Large intestine (tissue), 3 donors: Measurements from ENCODE around the gene CD2AP. TPM values are rescaled to one million over a fixed set of nuclear protein-coding genes. Genes with fewer than 3 reads are reported as not detected.
"Not testable (repeated sequence)": the region's sequence is repeated elsewhere in the genome, so short reads cannot be mapped to it uniquely, and the experiment has no call there.

ENCODE experiments used
- DNase-seq, 2 donors: peaks; one replicate each; pipeline versions ENCODE4 v3.0.0 to v3.0.0-alpha.2; 2013
- H3K27ac ChIP-seq: one replicate; pipeline ENCODE4 v1.5.1; 2013; ENCODE audit warnings: low read length
- H3K27me3 ChIP-seq: 2 replicates; pipeline ENCODE4 v1.6.1; 2013; ENCODE audit warnings: low read length; ENCODE audit not compliant: control insufficient read depth, insufficient read depth
- H3K36me3 ChIP-seq: 2 replicates; pipeline ENCODE4 v1.6.1; 2013; ENCODE audit warnings: low read length; ENCODE audit not compliant: control insufficient read depth, insufficient read depth
- H3K4me1 ChIP-seq: one replicate; pipeline ENCODE4 v1.6.1; 2013; ENCODE audit warnings: low read length; ENCODE audit not compliant: control insufficient read depth, insufficient read depth
- H3K4me3 ChIP-seq: one replicate; pipeline ENCODE4 v1.5.1; 2013; ENCODE audit warnings: low read length
- H3K9me3 ChIP-seq: one replicate; pipeline ENCODE4 v1.6.1; 2013; ENCODE audit warnings: mild to moderate bottlenecking, low read depth, low read length, moderate library complexity; ENCODE audit not compliant: control insufficient read depth
- WGBS: methylation state at CpG from one replicate; pipeline ENCODE4 v1.1.5; 2013; ENCODE audit warnings: low lambda C conversion rate; ENCODE audit not compliant: insufficient coverage; 5-methylcytosine and 5-hydroxymethylcytosine counted together
- polyA plus RNA-seq: library from polyadenylated mRNA; unstranded; fragments of 120-200 nt; gene quantifications from one replicate; pipeline ENCODE4 v1.2.1, GENCODE V29; 2013

CD2AP gene
- polyA plus RNA-seq, 1 donor = 54.1 TPM

DNA sequence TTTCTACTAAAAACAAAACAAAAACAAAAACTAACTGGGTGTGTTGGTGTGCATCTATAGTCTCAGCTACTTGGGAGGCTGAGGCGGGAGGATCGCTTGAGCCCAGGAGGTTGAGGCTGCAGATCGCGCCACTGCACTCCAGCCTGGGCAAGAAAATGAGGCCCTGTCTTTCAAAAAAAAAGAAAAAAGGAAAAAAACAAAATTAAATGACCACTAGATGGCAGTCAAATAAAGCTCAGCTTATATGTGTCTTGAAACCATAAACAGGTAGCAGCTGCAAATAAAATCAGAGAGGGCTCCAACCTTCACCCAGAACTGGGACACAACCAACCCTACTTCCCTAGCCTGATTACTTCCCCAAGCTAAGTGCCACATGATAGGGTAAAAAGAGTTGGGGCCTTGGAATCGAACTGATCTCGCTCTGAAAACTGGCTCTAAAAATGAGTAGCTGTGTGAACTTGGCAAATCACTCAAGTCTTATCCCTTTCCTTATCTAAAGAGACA lies 153.7 kb downstream of the CD2AP start:
- H3K27ac ChIP-seq = peak overlapping the region; percentile 1
- peaks cover 28% of the 10 kb centered on the region for H3K4me1 ChIP-seq
- no peaks in the 10 kb centered on the region for H3K9me3 ChIP-seq
- WGBS = no CpG with 5 or more reads among the region's 6 CpGs
- H3K36me3 ChIP-seq = no peaks in the 10 kb centered on the region
- DNase-seq = peak; percentile 45 to 69
- H3K4me3 ChIP-seq = no peak overlapping the region
- no peaks in the 10 kb centered on the region for H3K27me3 ChIP-seq

DNA sequence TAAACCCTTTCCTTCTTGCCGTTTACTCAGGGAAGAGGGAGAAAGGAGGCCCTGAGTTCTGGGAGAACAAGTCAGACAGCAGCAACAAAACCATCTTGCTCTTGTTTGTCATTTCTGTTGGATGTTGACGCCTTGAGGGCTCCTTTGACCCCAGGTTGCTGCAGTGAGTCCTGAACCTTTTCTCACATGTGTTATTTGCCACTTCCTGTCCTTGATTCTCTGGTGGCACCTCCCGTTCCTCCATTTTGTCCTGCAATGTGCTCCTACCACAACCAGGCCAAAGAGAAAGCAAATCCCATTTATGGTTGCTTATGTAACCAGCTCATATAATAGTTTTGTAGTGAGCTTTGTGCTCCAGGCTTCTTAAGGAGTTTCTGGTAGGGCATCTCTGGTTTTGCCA lies 154.2 kb downstream of the CD2AP start:
- Histone ChIP-seq H3K4me3 (no peak overlapping the region), H3K9me3 (no peaks in the 10 kb centered on the region), H3K4me1 (peaks cover 28% of the 10 kb centered on the region), H3K27me3 (no peaks in the 10 kb centered on the region), H3K27ac (peak overlapping the region; percentile 1), H3K36me3 (no peaks in the 10 kb centered on the region)
- 0% methylated on average over 1 of the region's 3 CpGs for WGBS
- DNase-seq = peak; percentile 36 to 76

DNA sequence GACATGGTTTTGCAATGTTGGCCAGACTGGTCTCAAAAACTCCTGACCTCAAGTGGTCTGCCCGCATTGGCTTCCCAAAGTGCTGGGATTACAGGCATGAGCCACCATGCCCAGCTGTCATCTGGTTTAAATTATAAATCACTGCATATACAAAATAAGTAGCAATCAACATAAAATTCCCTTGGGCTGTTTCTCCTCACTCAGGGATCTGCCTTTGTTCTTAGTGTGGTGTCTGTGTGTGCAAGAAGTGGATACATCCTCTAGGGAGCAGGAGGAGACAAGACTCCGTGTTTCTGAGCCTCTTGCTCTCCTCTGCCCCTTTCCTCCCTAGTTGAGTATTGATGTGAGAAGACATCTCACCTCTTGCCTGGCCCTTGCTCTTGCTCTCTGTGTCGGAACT lies 155.6 kb downstream of the CD2AP start:
- no peaks in the 10 kb centered on the region for H3K9me3 ChIP-seq
- no peaks in the 10 kb centered on the region for H3K27me3 ChIP-seq
- WGBS = no CpG with 5 or more reads among the region's 3 CpGs
- no peak overlapping the region for H3K4me3 ChIP-seq
- no peak for DNase-seq
- H3K27ac ChIP-seq = no peak overlapping the region
- H3K36me3 ChIP-seq = no peaks in the 10 kb centered on the region
- H3K4me1 ChIP-seq = peaks cover 28% of the 10 kb centered on the region

DNA sequence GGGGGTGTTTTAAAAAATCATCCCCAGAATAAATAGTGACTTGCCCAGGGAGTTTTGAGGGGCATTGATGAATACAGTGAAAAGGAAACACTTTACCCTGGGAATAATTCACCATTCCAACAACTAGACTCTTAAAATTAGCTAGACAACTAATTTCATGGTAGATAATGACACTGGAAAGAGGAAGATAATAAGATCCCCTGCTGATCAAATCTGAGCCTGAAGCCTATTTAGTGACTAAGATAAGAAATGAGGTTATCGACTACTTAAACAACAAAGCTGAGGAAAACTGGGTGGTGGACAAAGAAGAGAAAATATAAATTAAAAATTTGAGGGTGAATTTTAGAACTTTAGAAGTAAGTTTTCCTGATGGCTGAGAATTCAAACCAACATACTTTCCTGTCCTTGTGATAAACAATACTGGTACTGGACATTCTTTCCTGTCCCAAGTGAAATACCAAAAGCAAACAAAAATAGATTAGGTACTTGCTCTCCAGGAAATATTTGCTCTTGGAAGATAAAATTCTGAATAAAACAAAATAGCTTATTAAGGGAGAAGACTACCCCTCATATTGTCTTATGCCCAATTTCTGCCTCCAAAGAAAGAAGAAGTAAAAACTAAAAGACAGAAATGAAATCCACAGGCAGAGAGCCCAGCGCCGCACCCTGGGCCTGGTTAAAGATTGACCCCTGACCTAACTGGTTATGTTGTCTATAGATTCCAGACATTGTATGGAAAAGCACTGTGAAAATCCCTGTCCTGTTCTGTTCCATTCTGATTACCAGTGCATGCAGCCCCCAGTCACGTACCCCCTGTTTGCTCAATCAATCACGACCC lies 156.8 kb downstream of the CD2AP start:
- Histone ChIP-seq H3K36me3 (no peaks in the 10 kb centered on the region), H3K27ac (peak overlapping the region; percentile 23)
- 40% methylated on average over 2 of the region's 5 CpGs for WGBS

DNA sequence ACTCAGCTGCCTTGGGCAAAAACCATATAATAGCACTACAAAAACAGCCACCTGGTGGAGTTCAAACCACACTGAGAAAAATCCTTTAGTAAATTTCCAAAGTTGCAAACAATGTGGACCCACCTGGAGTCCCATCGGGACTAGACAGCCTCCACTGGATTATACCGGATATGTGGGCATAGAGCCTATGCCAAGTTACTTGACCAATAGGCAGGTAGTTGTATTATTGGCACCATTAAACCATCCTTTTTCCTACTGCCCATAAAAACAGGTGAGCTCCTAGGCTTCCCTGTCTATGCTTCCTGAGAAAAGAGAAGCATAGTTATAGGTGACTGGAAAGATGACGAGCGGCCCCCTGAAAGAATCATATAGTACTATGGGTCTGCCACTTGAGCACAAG lies 169.1 kb downstream of the CD2AP start:
- Histone ChIP-seq H3K4me3 (no peak overlapping the region), H3K27ac (peak overlapping the region; percentile 35), H3K4me1 (peaks cover 25% of the 10 kb centered on the region), H3K36me3 (no peaks in the 10 kb centered on the region), H3K27me3 (no peaks in the 10 kb centered on the region), H3K9me3 (peaks cover under 1% of the 10 kb centered on the region)
- no CpG with 5 or more reads among the region's 4 CpGs for WGBS
- no peak for DNase-seq

More for the DNA sequence above, 156.8 kb downstream of the CD2AP start:
- Histone ChIP-seq H3K4me3 (no peak overlapping the region), H3K9me3 (no peaks in the 10 kb centered on the region), H3K4me1 (peaks cover 28% of the 10 kb centered on the region), H3K27me3 (no peaks in the 10 kb centered on the region)
- DNase-seq = no peak

DNA sequence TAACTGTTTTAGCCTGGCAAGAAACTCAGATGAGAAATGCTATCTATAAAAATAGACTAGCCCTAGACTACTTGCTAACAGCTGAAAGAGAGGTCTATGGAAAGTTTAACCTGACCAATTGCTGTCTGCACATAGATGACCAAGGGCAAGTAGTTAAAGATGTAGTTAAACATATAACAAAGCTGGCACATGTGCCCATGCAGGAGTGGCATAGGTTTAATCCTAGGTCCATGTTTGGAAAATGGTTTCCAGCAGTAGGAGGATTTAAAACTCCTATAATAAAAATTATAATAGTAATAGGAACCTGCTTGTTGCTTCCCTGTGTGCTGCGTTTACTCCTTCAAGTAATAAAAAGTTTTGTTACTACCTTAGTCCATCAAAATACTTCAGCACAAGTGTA lies 169.6 kb downstream of the CD2AP start:
- Histone ChIP-seq H3K4me3 (no peak overlapping the region), H3K36me3 (no peaks in the 10 kb centered on the region), H3K9me3 (no peaks in the 10 kb centered on the region), H3K27me3 (no peaks in the 10 kb centered on the region), H3K27ac (peak overlapping the region; percentile 35), H3K4me1 (peaks cover 25% of the 10 kb centered on the region)
- no peak for DNase-seq
- no CpG with 5 or more reads among the region's 1 CpG for WGBS

DNA sequence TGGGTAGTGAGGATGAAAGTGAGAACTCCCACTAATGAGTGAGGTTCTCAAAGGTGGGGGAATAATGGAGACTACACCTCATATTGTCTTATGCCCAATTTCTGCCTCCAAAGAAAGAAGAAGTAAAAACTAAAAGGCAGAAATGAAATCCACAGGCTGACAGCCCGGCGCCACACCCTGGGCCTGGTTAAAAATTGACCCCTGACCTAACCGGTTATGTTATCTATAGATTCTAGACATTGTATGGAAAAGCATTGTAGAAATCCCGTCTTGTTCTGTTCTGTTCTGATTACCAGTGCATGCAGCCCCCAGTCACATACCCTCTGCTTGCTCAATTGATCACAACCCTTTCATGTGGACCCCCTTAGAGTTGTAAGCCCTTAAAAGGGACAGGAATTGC lies 170.0 kb downstream of the CD2AP start:
- peaks cover 23% of the 10 kb centered on the region for H3K4me1 ChIP-seq
- not testable (repeated sequence) for H3K27me3 ChIP-seq, DNase-seq, H3K9me3 ChIP-seq, H3K36me3 ChIP-seq, H3K4me3 ChIP-seq
- H3K27ac ChIP-seq = peak overlapping the region; percentile 35
- WGBS = no CpG with 5 or more reads among the region's 4 CpGs

DNA sequence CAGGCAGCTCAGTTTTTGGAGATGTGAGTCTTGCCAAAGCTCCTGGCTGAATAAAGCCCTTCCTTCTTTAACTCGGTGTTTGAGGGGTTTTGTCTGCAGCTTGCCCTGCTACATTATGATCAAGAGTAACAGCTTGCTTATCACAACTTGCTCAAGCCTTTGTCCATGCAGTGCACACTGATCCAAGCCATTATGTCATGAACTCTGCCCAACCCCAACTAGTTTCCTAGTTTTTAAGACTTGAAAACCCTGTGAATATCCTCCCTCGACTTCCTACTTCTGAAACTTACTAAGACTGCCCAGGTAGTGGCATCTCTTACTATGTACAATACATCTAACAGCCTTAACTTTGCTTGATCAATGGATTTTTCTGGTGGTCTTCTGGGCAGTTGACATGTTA lies 170.4 kb downstream of the CD2AP start:
- WGBS = 100% methylated on average over 1 of the region's 2 CpGs
- no peaks in the 10 kb centered on the region for H3K36me3 ChIP-seq
- no peaks in the 10 kb centered on the region for H3K9me3 ChIP-seq
- H3K4me3 ChIP-seq = no peak overlapping the region
- no peak for DNase-seq
- peak overlapping the region; percentile 35 for H3K27ac ChIP-seq
- H3K27me3 ChIP-seq = no peaks in the 10 kb centered on the region
- peaks cover 22% of the 10 kb centered on the region for H3K4me1 ChIP-seq

DNA sequence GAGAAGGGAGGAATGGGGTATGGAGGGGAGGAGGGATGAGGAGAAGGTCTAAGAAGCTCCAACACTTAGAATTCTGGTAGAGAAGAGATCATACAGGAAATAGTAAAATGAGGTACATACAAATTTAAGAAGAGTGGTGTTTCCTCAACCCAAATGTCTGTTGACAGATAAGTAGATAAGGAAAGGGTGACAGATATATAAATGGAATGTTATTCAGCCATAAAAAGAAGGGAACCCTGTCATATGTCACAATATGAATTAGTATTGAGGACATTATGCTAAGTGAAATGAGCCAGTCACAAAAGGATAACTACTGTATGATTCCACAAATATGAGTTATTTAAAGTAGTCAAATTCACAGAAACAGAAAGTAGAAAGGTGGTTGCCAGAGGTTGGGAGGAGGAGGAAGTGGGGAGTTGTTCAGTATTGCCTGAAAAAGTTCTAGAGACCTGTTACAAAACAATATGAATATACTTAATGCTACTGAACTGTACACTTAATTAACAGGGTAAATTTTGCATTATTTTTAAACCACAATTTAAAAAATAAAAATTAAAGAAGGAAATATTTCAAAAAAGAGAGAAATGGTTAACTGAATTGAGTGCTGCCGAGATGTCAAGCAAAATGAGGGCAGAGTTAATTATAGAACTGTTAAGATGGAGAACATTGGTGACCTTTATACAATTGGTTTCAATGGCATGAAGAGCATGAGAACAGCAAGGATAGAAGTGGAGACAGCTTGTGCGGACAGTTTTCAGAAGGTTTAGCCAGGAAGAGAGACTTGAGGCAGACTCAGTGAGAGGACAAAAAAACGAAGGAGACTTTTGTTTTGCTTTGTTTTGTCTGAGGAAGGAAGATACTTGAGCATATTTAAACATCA lies 173.2 kb downstream of the CD2AP start:
- 73% methylated on average over 1 of the region's 3 CpGs for WGBS
- no peak overlapping the region for H3K27ac ChIP-seq
- no peak for DNase-seq

DNA sequence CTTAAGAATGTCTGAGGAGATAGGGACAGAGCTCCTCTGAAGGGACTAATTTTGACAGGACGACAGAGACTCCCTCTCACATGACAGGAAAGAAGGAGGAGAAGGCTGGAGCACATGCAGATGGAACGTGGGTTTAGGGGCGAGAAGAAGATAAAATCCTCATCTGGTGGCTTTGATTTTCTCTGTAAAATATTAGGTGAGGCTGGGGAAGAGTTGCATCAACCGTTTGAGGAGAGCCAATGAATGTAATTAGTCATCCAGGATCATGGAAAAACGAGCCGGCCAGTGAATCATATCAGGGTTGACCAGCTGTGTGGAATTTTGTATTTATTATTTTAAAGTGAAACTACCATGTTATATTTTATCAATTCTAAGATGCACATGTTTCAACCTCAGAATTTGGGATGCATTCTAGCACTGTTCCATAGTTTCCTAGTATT lies 173.9 kb downstream of the CD2AP start:
- 100% methylated on average over 2 of the region's 6 CpGs for WGBS

More for the DNA sequence above, 173.2 kb downstream of the CD2AP start:
- Histone ChIP-seq H3K27me3 (no peaks in the 10 kb centered on the region), H3K36me3 (no peaks in the 10 kb centered on the region), H3K9me3 (no peaks in the 10 kb centered on the region), H3K4me1 (peaks cover 22% of the 10 kb centered on the region), H3K4me3 (no peak overlapping the region)

More for the DNA sequence above, 173.9 kb downstream of the CD2AP start:
- H3K27ac ChIP-seq = no peak overlapping the region
- DNase-seq = no peak
- H3K9me3 ChIP-seq = no peaks in the 10 kb centered on the region
- no peaks in the 10 kb centered on the region for H3K36me3 ChIP-seq
- no peaks in the 10 kb centered on the region for H3K27me3 ChIP-seq
- no peak overlapping the region for H3K4me3 ChIP-seq
- peaks cover 19% of the 10 kb centered on the region for H3K4me1 ChIP-seq
